A673 (cell line): ENCODE data around the gene CBFA2T3. TPM values are rescaled to one million over a fixed set of nuclear protein-coding genes. Genes with fewer than 3 reads are reported as not detected.

Experiments used
- BruUV-seq: library from RNA; stranded (reverse); fragments of 400-500 nt; replicated peaks from 2 replicates; lab custom pipeline; 2021; lab: Mats Ljungman, UMichigan
- CTCF ChIA-PET: fragments of 300-600 bp; sonication (Branson Sonifier 250); formaldehyde crosslinking; loops from one replicate; lab custom pipeline; 2022; ENCODE audit warnings: antibody characterized with exemption; lab: Charles Lee
- POLR2A ChIA-PET: fragments of 300-600 bp; sonication (Branson Sonifier 250); formaldehyde crosslinking; loops from one replicate; lab custom pipeline; 2022; ENCODE audit warnings: antibody characterized with exemption; ENCODE audit not compliant: low non-redundant PET; lab: Charles Lee
- DNase-seq: peaks from one replicate; pipeline ENCODE4 v3.0.0-alpha.2; 2015; ENCODE audit warnings: low spot score
- H3K27ac ChIP-seq: fragments of 200-600 bp; sonication (generic); 2 replicates; pipeline ENCODE4 v1.5.1; 2016; ENCODE audit warnings: mixed run types, low read depth, mild to moderate bottlenecking, mixed read lengths, antibody characterized with exemption, low read length; ENCODE audit not compliant: poor library complexity, severe bottlenecking
- H3K27me3 ChIP-seq: fragments of 200-600 bp; sonication (generic); replicated peaks from 2 replicates; pipeline ENCODE4 v1.6.1; 2017; ENCODE audit warnings: mixed run types, low read depth, mild to moderate bottlenecking, mixed read lengths, antibody characterized with exemption, low read length; ENCODE audit not compliant: insufficient read depth, poor library complexity
- H3K36me3 ChIP-seq: fragments of 200-600 bp; sonication (generic); 2 replicates; pipeline ENCODE4 v1.6.1; 2016; ENCODE audit warnings: mixed run types, mild to moderate bottlenecking, mixed read lengths, antibody characterized with exemption, low read length; ENCODE audit not compliant: insufficient read depth, poor library complexity, severe bottlenecking
- H3K4me1 ChIP-seq: fragments of 200-600 bp; sonication (generic); 2 replicates; pipeline ENCODE4 v1.6.1; 2017; ENCODE audit warnings: mixed run types, mild to moderate bottlenecking, mixed read lengths, antibody characterized with exemption, low read length; ENCODE audit not compliant: insufficient read depth, poor library complexity, severe bottlenecking
- H3K4me3 ChIP-seq: fragments of 200-600 bp; sonication (generic); 2 replicates; pipeline ENCODE4 v1.5.1; 2016; ENCODE audit warnings: low read depth, mixed run types, mild to moderate bottlenecking, mixed read lengths, low read length; ENCODE audit not compliant: poor library complexity, severe bottlenecking
- H3K9me3 ChIP-seq: fragments of 200-600 bp; sonication (generic); 2 replicates; pipeline ENCODE4 v1.6.1; 2016; ENCODE audit warnings: mixed run types, low read depth, mild to moderate bottlenecking, mixed read lengths, antibody characterized with exemption, low read length; ENCODE audit not compliant: poor library complexity, severe bottlenecking
- CTCF ChIP-seq: fragments of 300-800, 200-600 bp; sonication (generic); conservative IDR thresholded peaks from 2 replicates; pipeline ENCODE4 v1.5.1; 2017; ENCODE audit warnings: low read depth, mild to moderate bottlenecking, antibody characterized with exemption, low read length, moderate library complexity, mixed read lengths
- EZH2 ChIP-seq: fragments of 200-600 bp; sonication (generic); IDR thresholded peaks from 2 replicates; pipeline ENCODE4 v1.6.1; 2017; ENCODE audit warnings: borderline replicate concordance, low read depth, mild to moderate bottlenecking, mixed read lengths, antibody characterized with exemption, low read length; ENCODE audit not compliant: poor library complexity, severe bottlenecking
- intact Hi-C: fragments of 100-400 bp; cut with micrococcal nuclease; formaldehyde crosslinking; loops from one replicate; pipeline ENCODE4 v1.10.0; 2022; ENCODE audit not compliant: unreplicated experiment
- total RNA-seq: library from RNA; stranded (reverse); gene quantifications from 2 replicates; pipeline ENCODE4 v1.2.3, GENCODE V29; 2021

CBFA2T3 gene
- total RNA-seq, 1 experiment from 2014 or later, result 1.7 TPM

GRCh38 chr16:88938777-88939244 lies 38.2 kb downstream of the CBFA2T3 start:
- DNase-seq, result no peak
- H3K36me3 ChIP-seq, result no peaks in the 10 kb centered on the region
- peaks cover 29% of the 10 kb centered on the region for H3K27me3 ChIP-seq
- H3K4me1 ChIP-seq, result peaks cover 17% of the 10 kb centered on the region
- ChIA-PET POLR2A (no interaction called here), CTCF (no interaction called here)
- intact Hi-C loops, result no loop called here
- no peaks in the 10 kb centered on the region for H3K9me3 ChIP-seq
- TF ChIP-seq EZH2, result no peak
- no peak for TF ChIP-seq CTCF
- BruUV-seq, result no TSS peak
- no peak overlapping the region for H3K4me3 ChIP-seq
- H3K27ac ChIP-seq, result no peak overlapping the region

- TF ChIP-seq EZH2 (no peak), CTCF (no peak)
- H3K4me3 ChIP-seq, result no peak overlapping the region
- no peaks in the 10 kb centered on the region for H3K9me3 ChIP-seq
- intact Hi-C loops, result no loop called here
- H3K36me3 ChIP-seq, result no peaks in the 10 kb centered on the region
- ChIA-PET CTCF (no interaction called here), POLR2A (no interaction called here)
- H3K27ac ChIP-seq, result no peak overlapping the region
- peaks cover 17% of the 10 kb centered on the region for H3K4me1 ChIP-seq
- DNase-seq, result no peak
- no TSS peak for BruUV-seq
- peaks cover 29% of the 10 kb centered on the region for H3K27me3 ChIP-seq
Observed at GRCh38 chr16:88938119-88938776, 38.8 kb downstream of the CBFA2T3 start.

GRCh38 chr16:88937206-88937621 lies 39.8 kb downstream of the CBFA2T3 start:
- Histone ChIP-seq H3K4me3 (no peak overlapping the region), H3K36me3 (no peaks in the 10 kb centered on the region), H3K4me1 (peaks cover 13% of the 10 kb centered on the region), H3K9me3 (no peaks in the 10 kb centered on the region), H3K27me3 (peaks cover 21% of the 10 kb centered on the region), H3K27ac (no peak overlapping the region)
- DNase-seq, result no peak
- BruUV-seq, result no TSS peak
- TF ChIP-seq CTCF (no peak), EZH2 (no peak)
- intact Hi-C loops, result no loop called here
- ChIA-PET POLR2A (no interaction called here), CTCF (no interaction called here)
